Measurements from ENCODE around the gene SCGB1D1.
"Not testable (repeated sequence)": the region's sequence is repeated elsewhere in the genome, so short reads cannot be mapped to it uniquely, and the experiment has no call there.

The SCGB1D1 gene

GRCh38 chr11:62169448-62169847, 20.6 kb upstream of the SCGB1D1 start:
- no peak for DNase-seq

- no peak for DNase-seq
Observed at GRCh38 chr11:62169935-62170334, 20.1 kb upstream of the SCGB1D1 start.

GRCh38 chr11:62171261-62171723, 18.7 kb upstream of the SCGB1D1 start:
- peak; percentile 76 for DNase-seq

DNA sequence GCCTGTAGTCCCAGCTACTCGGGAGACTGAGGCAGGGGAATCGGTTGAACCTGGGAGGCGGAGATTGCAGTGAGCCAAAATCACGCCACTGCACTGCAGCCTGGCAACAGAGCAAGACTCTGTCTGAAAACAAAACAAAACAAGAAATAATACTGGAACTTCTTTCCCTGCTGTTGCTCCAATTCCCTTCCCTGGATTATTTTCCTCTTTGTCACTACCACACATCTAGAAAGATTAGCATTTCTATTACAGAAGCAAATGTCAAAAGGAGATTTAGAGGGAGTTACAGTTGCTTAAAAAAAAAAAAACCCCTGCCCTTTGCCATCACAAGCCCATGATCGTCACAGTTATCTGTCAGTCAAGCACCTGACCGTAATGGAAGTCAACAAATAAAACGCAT, 17.7 kb upstream of the SCGB1D1 start:
- DNase-seq = no peak

DNA sequence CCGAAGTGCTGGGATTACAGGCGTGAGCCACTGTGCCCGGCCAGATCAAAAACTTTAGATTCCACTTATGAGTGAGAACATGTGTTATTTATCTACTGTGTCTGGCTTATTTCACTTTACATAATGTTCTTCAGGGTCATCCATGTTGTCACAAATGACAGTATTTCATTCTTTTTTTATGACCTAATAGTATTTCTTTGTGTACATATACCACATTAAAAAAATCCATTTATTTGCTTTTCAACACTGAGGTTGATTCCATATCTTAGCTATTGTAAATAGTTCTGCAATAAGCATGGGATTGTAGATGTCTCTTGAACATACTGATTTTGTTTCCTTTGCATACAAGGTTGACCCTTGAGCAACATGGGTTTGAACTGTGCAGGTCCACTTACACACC, 13.2 kb upstream of the SCGB1D1 start:
- DNase-seq = no peak

GRCh38 chr11:62179995-62180394, 10.0 kb upstream of the SCGB1D1 start:
- DNase-seq = no peak

GRCh38 chr11:62181097-62181496, 8.9 kb upstream of the SCGB1D1 start:
- no peak for DNase-seq

DNA sequence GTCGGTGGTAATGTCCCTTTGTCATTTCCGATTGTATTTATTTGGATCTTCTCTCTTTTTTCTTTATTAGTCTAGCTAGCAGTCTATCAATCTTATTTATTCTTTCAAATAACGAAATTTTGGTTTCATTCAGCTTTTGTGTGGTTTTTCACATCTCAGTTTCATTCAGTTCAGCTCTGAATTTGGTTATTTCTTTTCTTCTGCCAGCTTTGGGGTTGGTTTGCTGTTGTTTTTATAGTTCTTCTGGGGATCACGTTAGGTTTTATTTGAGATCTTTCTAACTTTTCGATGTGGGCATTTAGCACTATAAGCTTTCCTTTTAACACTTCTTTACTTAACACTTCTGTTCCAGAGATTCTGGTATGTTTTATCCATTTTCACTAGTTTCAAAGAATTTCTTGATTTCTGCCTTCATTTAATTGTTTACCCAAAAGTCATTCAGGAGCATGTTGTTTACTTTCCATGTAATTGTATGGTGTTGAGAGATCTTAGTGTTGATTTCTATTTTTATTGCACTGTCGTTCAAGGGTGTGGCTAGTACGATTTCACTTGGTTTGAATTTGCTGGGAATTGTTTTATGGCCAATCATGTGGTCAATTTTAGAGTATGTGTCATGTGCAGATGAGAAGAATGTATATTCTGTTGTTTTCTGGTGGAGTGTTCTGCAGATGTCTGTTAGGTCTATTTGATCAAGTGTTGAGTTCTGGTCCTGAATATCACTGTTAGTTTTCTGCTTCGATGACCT, 7.7 kb upstream of the SCGB1D1 start:
- DNase-seq = no peak

GRCh38 chr11:62186195-62186594, 3.8 kb upstream of the SCGB1D1 start:
- DNase-seq = no peak

DNA sequence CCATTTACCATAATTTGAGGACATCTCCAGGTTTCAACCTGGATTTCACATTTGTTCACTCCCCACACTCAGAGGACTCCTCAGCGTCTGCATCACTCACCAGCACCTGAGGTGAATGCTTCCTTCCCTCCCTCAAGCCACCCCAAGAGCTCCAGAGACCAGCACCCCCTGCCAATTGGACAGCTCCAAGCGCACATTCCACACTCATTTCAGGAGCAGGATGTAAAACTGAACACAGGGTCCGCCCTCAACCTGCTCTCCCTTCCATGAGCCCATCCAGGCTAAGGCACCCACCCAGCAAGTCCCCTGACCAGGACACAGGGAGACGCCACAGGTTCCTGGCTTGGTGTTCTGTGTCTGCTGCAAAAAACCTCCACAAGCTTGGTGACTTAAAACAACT, 3.9 kb downstream of the SCGB1D1 start:
- no peak for DNase-seq

DNA sequence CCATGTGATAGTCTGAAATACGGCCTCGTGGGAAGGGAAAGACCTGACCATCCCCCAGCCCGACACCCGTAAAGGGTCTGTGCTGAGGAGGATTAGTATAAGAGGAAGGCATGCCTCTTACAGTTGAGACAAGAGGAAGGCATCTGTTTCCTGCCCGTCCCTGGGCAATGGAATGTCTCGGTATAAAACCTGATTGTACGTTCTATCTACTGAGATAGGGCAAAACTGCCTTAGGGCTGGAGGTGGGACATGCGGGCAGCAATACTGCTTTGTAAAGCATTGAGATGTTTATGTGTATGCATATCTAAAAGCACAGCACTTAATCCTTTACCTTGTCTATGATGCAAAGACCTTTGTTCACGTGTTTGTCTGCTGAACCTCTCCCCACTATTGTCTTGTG, 5.0 kb downstream of the SCGB1D1 start:
- not testable (repeated sequence) for DNase-seq

DNA sequence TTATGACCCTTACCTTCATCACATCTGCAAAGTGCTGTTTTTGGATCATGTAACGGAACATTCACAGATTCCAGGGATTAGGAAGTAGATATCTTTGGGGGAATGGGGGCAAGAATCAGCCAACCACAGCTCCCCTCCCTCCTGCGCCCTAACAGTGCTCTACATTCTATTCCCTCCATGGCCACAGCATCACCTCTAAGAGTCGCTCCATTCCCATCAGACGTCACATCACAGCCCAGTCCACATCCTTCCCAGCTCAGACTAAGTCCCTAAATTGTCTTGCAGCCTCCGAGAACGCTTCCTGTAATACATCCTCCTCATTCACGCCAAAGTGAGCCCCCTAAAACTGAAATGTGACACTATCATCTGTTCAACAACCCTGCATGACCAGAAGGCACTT, 5.9 kb downstream of the SCGB1D1 start:
- DNase-seq = no peak

DNA sequence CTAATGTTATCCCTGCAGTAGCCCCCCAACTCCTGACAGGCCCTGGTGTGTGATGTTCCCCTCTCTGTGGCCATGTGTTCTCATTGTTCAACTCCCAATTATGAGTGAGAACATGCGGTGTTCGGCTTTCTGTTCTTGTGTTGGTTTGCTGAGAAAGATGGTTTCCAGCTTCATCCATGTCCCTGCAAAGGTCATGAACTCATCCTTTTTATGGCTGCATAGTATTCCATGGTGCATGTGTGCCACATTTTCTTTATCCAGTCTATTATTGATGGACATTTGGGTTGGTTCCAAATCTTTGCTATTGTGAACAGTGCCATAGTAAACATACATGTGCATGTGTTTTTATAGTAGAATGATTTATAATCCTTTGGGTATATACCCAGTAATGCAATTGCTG, 7.4 kb downstream of the SCGB1D1 start:
- DNase-seq = not testable (repeated sequence)

- no peak for DNase-seq
Observed at GRCh38 chr11:62201376-62201775, 11.4 kb downstream of the SCGB1D1 start.

GRCh38 chr11:62202910-62203309, 12.9 kb downstream of the SCGB1D1 start:
- DNase-seq = no peak

- no peak for DNase-seq
Observed at GRCh38 chr11:62204430-62204829, 14.4 kb downstream of the SCGB1D1 start.

DNA sequence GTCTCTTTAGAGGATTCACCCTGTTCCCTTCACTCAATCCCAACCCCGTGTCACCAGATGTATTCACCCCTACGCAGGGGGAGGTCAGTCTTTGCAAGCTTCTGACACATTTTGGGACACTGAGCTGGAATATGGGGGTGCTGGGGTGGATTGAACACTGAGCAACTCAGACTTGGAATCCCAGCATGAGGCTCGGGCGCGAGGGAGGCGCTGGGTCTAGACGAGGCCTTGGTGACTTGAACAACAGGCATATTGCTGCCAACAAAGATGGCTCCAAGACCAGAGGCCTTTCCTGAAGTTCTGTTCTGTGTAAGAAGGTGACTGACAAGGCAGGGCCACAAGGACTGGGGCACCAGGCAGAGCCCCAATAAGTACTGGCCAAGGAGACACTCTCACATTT, 15.4 kb downstream of the SCGB1D1 start:
- DNase-seq = no peak

GRCh38 chr11:62206276-62207066, 16.5 kb downstream of the SCGB1D1 start:
- not testable (repeated sequence) for DNase-seq

- no peak for DNase-seq
Observed at GRCh38 chr11:62208785-62209144, 18.7 kb downstream of the SCGB1D1 start.

DNA sequence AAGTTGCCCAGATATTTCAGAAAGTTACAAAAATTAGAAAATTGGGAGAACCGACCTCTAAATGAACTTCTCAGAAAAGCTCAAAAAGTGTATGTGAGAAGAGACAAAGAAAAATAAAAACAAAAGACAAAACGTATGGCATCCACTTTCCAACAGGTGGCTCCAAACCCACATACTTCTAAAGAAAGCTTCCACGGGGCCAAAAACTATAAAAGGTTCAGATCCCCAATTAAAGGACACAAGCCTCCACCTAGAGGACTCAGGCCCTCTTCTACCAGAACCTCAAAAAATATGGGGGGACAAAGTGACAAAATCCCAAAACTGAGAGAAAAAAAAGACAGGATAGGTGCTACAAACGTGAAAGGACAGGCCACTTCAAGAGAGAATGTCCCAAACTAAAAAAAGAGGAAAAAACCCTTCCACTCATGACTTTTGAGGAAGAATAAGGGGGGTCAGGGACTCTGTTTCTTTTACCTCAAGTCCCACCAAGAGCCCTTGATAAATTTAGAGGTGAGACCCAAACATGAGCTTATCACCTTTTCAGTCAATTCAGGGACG, 27.3 kb downstream of the SCGB1D1 start:
- no peak for DNase-seq

- DNase-seq = no peak
Observed at GRCh38 chr11:62221498-62221897, 31.5 kb downstream of the SCGB1D1 start.

- DNase-seq = no peak
Observed at GRCh38 chr11:62223095-62223494, 33.1 kb downstream of the SCGB1D1 start.

DNA sequence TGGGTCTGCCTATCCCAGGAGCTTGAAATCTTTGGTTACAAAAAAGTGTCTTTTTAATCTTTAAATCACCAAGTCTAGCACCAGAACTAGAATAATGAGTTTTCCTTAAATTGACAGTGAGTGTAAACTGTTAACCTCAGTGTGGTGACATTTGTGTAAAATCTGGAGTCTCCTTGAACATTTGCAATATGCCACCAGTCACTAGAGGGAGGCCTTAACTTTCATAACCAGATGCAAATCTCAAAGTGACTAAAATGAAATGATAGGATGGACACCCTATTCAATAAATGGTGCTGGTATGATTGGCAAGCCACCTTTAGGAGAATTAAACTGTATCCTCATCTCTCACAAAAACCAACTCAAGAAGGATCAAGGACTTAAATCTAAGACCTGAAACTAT, 43.7 kb downstream of the SCGB1D1 start:
- no peak for DNase-seq

DNA sequence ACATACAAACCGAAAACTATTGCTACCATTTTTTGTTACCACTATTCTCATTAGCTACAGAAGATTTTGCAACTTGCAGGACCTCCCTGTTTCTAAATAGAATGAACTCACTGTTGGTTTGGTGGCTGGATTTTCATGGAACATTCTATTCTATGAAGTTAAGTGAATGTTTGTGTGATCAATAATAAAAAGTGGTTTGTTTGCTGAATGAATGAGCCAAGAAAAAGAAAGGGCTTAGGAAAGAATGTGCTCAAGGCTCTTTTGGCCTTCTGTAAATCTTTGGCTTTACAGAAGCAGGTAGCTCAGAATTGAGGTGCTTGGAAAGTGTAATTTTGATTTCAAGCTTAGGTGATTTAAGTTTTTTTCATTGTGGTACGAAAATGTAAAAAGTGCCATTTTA, 46.2 kb downstream of the SCGB1D1 start:
- DNase-seq = no peak

All from activated CD4-positive, alpha-beta T cell treated with anti-CD3 and anti-CD28 coated beads, Interleukin-2, amount 50 U/mL, for 1 hour (primary cell).